ENCODE data around the gene TRIM52.

GRCh38 chr5:181236471-181236870 lies 24.5 kb downstream of the TRIM52 start:
- no peak for TF ChIP-seq PBX3 (IDR thresholded peaks at IDR 0.05; ENCODE audit: insufficient replicate concordance, low read depth, low read length)
- no peak for TF ChIP-seq CTCF (IDR thresholded peaks at IDR 0.05 in 2 of 3, conservative IDR thresholded peaks at IDR 0.05 in 1 of 3; ENCODE audit: control insufficient read depth in 2 of 3, extremely low read depth in 1 of 3, insufficient read depth in 1 of 3, low read depth in 3 of 3, low read length in 3 of 3)
- no peak for TF ChIP-seq ATF7 (IDR thresholded peaks at IDR 0.05; ENCODE audit: low read depth)
- no peak for TF ChIP-seq EP300 (IDR thresholded peaks at IDR 0.05; ENCODE audit: borderline replicate concordance in 1 of 2, control insufficient read depth in 1 of 2, low read depth in 2 of 2, low read length in 2 of 2)
- TF ChIP-seq SMC3 (IDR thresholded peaks at IDR 0.05; ENCODE audit: borderline replicate concordance, low read length), result no peak
- no peak for TF ChIP-seq POU2F2 (IDR thresholded peaks at IDR 0.05; ENCODE audit: borderline replicate concordance, low read depth, low read length)
- no peak for TF ChIP-seq MYC (IDR thresholded peaks at IDR 0.05; ENCODE audit: insufficient read depth, insufficient read length, insufficient replicate concordance, low read length, severe bottlenecking)
- TF ChIP-seq SREBF2 (IDR thresholded peaks at IDR 0.05; ENCODE audit: low read length), result no peak
- TF ChIP-seq NR2F1 (conservative IDR thresholded peaks at IDR 0.05), result no peak

Data from GM12878 (cell line).